NCI-H446 (cell line): ENCODE data around the gene MMRN1.

Experiments
- DNase-seq, 2 experiments: peaks; one replicate each; lab custom pipeline; 2025; lab: John Stamatoyannopoulos, UW

The MMRN1 gene

DNA sequence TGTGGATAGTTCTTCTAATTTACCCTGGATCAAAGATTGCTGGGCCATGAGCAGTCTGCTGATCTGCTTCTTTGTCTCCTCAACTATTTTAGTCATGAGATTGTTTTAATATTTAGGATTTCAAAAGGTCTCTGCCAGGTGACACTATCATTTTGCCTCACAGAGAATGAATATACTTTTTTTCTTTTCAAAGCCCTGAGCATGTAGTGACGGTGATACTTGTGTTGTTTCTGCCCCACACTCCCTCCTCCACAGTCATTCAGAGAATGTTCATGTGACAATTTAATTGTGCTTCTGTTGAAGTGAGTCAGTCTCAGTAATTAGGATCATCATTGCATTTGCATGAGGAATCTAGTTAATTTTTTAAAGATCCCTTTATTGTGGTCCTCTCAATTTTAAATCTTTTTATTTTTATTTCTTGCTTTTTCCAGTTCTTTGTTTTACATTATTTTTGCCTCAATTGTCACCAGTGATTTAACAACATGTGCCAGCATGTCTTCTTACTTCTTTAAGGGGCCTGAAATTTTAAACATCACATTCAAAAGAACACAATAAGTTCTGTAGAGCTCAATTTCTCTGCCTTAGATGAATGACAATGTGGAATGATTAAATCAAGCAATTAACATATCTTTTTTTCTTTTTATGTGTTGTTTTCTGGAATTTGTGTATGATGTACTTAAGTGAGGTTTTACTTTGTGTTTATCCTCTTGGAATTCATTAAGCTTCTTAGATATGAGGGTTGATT, 12.3 kb downstream of the MMRN1 start:
- DNase-seq, result no peak

- no peak for DNase-seq
These were observed 15.2 kb downstream of the MMRN1 start for GRCh38 chr4:89909889-89910288.

GRCh38 chr4:89913623-89914022, 19.0 kb downstream of the MMRN1 start:
- no peak for DNase-seq

GRCh38 chr4:89914609-89915550, 20.2 kb downstream of the MMRN1 start:
- DNase-seq, result peak; percentile 28 to 39

- DNase-seq, result no peak
These were observed 21.3 kb downstream of the MMRN1 start for GRCh38 chr4:89915937-89916336.

- no peak for DNase-seq
These were observed 28.3 kb downstream of the MMRN1 start for GRCh38 chr4:89922848-89923416.

DNA sequence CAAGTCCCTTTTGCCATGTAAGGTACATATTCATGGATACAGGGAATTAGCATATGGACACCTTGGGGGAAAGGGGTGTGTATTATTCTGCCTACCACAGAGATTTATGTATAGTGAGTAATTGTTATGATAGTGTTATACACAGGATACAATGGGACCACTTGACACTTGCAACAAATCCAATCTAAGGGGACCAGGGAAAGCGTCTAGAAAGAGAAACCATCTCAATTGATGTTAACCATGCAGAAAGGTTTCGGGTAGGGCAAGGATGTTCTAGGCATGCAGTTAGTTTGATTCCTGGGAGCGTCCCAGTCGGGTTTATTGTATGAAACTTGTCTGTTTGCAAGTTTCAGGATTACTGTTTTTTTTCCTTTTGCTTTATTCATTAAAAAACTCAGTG, 34.2 kb downstream of the MMRN1 start:
- DNase-seq, result no peak

DNA sequence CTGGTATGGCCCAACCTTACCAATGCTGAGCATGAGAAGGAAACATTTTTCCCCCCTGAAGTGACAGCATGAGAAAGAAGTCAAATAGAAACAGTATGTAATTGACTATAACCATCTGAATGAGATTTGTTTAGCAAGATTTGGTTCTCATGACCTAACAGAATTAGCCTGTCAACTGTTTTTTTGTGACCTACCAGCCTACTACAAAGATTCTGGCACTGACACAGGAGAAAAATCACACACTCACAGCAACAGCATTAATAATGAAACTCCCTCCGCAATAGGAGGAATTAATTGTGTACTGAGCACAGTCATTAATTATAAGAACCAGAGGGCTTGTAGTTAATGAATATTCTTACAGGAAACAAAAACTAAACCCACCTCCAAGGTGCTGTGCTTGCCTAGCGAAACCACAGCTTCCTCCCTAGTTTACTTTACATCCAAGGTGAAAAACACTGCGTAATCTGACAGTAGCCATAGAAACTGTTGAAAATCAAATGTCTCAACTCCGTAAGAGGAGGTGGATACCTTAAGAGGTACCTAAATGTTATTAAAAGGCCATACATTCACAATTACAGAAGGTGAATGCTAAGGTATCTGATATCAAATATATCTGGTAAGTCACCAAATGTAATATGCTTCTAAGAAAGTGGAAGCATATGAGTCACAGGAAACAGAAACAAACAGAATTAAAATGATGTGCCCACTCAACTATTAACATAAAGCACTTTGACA, 34.9 kb downstream of the MMRN1 start:
- no peak for DNase-seq

DNA sequence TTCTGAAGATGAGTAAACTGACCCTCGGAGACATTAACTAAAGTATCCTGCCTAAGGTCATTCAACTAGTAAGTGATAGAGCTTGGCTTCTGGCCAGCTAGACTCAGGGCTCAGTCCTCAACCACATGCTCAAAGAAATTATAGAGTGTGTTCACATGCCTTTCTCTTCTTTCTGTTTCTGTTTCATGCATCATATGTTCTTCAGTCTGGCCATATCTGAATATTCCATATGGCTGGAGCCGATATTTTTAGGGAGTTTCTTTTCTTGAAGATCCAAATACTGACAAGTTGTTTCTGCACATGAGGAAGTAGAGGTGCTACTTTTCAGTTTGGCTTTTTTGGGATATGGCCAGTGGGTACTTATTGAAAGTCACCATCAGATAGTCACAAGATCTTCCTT, 44.9 kb downstream of the MMRN1 start:
- peak; percentile 46 to 80 for DNase-seq

DNA sequence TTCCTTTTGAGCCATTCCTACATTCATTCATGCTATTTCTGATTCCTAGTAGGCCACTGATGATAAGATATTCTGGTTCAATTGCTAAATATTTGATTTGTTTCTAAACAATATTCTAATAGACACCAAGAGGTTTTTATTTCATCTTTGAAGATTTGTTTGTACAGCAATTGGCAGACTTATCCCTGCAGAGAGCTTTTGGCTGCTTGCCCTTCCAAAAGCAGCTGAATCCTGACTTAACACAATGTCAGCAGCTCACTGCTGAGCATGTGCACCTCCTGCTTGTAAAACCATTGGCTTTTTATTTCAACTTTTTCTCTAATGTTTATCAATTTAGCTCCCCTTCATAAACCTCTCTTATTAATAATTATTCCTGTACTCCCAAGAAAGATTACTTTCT, 45.3 kb downstream of the MMRN1 start:
- DNase-seq, result peak; percentile 55 to 84

DNA sequence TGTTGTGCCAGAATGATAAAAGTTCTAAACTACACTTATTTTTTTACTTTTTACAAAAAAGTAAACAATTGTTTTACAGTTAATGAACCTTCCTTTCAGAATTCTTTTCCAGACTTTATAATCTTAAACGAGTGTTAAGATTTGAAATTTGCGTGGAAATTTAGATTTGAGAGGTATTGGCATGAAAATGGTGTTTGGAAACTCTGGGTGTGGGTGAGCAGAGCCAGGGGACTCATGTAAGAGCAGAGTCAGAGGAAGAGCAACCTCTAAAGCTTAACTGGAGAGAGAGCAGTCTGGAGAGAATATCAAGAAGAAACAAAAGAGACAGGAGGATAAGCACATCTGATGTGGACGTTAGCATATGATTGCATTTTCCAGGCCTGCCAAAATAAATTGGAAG, 48.2 kb downstream of the MMRN1 start:
- no peak for DNase-seq

DNA sequence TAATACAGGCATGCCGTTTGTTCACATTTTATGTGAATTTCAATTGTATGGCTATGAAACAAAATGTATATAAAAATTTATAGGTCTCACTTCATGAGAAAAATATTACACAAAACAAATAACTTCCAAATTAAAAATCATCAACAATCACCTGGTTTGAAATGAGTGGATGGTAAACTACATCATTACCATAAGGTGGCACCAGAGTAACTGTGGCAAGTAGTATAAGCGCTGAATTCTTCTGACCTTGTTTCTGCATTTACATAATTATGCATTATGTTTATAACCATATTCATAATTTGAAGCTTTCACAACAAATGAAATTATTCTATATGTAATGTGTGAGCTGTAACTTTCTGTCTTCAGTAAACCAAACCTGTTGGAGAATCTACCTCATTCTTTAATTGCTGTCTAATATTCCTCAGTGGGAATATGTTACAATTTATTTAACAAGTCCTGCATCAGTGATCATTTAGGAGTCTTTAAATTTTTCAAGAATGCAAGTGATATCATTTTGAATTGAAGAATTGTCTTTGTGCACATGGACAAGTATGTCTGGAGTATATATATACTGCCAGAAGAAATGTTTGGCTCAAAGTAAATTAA, 55.2 kb downstream of the MMRN1 start:
- DNase-seq, result peak in 1 of 2 experiments; percentile 17

- no peak for DNase-seq
These were observed 57.8 kb downstream of the MMRN1 start for GRCh38 chr4:89952458-89952857.

GRCh38 chr4:89954906-89955695, 60.4 kb downstream of the MMRN1 start:
- no peak for DNase-seq

- no peak for DNase-seq
These were observed 62.6 kb downstream of the MMRN1 start for GRCh38 chr4:89957046-89957926.

DNA sequence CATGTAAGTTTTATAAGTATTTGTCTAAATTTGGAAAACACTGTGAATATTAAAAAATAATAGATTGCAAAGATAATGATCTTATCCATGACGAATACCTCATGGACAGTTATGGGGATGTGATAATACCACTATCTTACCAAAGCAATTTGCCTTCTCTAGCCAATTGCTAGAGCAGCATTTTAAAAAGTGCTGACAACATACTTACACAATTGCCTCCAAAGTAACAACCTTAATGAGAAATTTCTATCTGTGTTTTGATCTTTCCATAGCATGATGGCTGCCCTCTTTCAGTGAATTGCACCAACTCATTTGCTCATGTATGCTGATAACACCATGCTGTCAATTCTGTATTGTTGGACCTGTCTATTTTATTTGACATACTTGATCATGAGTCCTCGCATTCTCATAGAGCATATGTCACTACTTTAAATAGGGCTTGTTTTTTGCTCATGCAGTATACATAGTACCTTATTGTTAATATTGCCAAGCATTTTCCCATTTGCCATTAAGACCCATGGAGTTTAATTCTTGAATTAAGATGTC, 87.2 kb downstream of the MMRN1 start:
- DNase-seq, result no peak

DNA sequence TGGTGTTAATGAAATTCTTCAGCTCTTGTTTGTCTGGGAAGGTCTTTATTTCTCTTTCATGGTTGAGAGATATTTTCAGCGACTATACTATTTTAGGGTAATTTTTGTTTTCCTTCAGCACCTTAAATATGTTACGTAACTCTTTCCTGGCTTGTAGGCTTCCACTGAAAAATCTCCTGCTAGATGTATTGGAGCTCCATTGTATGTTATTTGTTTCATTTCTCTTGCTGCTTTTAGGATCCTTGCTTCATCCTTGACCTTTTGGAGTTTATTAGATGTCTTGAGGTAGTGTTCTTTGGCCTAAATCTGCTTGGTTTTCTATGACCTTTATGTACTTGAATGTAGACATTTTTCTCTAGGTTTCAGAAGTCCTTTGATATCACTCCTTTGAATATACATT, 93.6 kb downstream of the MMRN1 start:
- DNase-seq, result no peak

DNA sequence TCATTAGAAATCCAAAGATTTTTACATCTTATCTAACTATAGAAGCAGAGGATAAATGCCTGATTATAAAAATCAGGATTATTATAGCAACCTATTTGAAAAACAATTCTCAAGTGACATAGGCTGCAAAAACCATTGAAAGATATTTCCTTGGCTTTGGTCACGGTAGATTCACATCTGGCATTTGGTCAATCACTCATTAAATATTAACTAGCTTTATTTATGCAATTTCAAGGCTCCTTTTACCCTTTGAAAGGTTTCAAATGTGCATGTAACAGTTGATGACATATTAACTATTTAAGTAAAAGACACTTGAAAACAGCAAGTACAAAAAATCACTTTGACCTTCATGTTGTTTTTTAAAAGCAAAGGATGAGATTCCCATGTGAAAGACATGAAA, 98.1 kb downstream of the MMRN1 start:
- DNase-seq, result peak; percentile 5 to 16

DNA sequence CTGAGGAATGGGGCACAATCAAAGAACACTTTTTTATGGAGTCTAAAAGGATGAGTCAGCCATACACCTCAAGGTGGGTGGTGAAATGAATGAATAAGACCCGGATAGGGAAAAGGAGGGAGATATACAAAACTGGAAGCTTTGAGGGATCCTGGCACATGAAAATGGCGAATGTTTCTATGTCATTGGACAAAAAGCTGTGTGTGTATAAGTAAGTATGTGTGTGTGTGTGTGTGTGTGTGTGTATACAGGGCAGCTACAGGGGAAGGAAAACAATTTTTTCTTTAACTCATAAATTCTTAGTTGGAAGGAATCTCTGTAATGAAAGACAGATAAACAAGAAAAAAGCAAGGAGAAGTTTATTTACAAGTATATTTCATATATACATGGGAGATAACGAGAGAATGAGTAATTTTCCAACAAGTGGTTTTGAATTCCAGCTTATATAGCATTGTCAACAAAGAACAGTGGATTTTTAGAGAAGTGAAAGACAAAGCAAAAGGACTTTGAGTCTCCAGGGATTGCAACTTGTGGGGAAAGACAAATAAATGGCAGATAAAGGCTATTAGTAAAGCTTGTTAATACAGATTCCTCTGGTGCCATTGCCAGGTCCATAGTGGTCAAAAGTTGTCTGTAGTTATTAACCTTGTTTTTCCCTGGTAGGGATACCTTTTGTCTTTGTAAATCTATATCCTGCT, 99.7 kb downstream of the MMRN1 start:
- DNase-seq, result no peak
